HPDE6-E6E7 (cell line): ENCODE data around the gene ATP23.

Experiments
- DNase-seq: peaks from one replicate; pipeline ENCODE4 v3.0.0; 2011; ENCODE audit warnings: missing footprints; ENCODE audit errors: extremely low spot score

ATP23 gene

DNA sequence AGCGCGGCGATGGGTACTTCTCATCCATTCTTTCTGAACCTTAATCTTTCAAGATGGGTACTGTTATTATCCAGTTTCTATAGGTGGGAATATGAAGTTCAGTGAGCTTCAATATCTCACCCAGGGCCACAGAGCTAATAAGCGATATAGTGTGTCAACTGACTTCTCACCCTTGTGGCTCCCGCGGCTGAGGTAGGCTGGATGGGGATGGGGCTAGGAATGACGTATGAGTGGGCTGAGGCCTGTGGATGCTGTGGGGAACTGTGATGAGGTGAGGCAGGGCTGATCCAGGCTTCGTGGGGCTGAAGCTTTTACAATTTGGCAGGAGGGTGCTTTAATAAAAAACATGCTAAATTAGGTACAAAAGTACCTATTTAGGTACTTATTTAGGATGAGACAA lies 32.9 kb upstream of the ATP23 start:
- no peak for DNase-seq

DNA sequence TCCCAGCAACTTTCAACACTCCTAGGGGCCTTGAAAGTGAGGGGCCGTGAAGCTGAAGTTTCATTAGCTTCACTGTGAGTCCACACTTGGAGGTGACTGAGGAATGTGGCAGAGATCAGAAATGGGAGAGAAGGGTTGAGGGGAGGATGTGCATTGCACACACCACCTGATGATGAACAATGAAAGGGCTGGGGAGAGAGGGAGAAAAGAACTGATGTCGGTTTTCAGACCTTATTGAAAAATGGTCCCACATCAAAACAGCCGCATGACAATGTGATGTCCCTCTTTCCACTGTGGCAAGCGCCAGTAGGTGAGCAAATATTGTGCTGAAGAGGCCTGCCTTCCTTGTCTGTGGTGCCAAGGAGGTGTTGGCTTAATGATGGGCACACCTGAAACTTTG lies 32.3 kb upstream of the ATP23 start:
- no peak for DNase-seq

DNA sequence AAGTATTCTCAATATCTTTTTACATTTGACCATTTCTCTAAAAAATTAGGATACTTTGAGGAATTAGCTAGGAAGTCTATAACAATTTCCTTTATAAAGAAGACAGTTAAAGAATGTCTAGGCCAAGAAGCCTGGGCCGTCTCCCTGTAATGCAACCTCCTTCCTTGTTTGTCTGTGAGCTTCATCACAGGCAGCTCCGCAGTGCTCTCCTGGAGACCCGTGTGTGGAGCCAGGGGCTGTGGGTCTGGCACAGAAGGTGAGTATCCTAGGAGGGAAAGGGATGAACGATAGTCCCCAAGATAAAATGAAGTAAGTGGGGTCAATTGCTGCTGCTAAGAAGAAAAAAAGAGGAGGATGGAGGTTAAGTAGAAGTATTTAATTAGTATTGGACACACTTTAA lies 31.8 kb upstream of the ATP23 start:
- DNase-seq = no peak

GRCh38 chr12:57918147-57918546 lies 23.2 kb upstream of the ATP23 start:
- no peak for DNase-seq

DNA sequence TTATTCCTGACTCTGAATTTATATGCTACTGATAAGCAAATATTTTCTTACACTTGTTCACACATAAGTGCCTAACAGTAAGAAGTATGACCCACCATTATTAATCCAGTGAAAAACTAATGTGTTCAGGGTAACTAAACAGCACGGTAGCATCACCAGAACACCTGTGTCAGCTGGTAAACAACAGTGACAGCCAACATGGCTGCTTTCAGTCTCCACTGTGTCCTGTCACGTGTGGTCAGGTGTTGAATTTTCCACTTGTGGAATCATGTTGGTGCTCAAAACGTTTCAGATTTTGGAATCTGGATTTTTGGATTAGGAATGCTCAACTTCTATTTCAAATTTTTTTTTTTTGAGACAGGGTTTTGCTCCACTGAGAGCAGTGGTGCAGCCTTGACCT lies 14.3 kb upstream of the ATP23 start:
- no peak for DNase-seq

DNA sequence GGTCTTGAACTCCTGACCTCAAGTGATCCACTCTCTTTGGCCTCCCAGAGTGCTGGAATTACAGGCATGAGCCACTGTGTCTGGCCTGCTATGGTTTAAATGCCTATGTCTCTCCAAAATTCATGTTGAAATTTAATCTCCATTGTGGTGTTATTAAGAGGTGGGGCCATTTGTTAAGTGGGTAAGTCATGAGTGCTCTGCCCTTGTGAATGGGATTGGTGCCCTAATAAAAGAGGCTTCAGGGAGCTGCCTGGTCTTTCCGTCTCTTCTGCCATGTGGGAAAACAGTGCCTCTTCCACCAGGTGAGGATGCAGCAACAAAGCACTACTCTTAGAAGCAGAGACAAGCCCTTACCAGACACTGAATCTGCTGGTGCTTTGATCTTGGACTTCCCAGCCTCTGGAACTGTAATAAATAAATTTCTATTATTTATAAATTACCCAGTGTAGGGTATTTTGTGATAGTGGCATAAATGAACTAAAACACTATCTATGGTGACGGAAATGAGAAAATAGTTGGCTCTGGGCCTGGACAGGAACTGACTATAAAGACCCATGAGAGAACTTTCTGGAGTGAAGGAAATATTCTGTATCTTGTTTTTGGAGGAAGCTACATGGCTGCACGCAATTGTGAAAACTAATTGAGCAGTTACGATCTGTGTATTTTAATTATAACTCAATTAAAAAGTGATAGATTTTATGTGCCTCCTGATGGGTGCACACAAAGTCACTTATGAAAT lies 12.1 kb upstream of the ATP23 start:
- DNase-seq = no peak

DNA sequence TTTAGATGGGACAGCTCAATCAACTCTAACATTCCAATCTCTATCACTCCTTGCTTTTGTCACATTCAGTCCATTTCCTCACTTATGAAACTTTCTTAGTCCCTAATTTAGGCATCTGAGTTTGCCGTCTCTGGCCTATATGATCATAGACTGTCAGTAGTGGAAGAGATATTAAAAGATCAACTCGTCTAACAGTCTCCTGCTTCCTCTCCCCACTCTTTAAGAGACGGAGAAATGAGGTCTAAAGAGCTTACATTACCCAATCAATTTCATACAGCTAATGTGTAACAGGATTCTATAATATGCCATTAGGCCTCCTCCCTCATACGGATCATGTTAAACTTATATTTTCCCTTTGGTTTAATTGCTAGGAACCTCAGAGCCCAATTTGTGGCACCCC lies 6.5 kb upstream of the ATP23 start:
- no peak for DNase-seq

- DNase-seq = no peak
Measured at GRCh38 chr12:57935331-57935730, 6.0 kb upstream of the ATP23 start.

GRCh38 chr12:57935839-57936512 lies 5.4 kb upstream of the ATP23 start:
- peak; percentile 82 for DNase-seq

DNA sequence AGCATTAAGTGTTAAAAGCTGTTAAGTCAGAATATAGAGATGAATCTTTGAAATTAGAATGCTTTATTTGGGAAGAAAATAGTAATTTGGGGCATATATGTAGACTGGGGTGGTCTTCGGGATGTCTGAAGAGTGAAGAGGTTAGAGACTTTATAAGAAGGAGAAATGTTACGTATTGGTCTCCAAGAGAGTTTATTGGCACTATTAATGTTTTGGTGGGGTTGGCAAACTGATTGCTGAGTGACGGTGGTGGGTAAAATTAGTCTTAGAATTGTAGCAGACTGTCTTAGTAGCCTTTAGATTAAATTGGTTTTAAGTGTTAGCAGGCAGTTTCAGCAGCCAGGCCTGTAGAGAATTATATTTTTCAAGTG lies 4.9 kb upstream of the ATP23 start:
- DNase-seq = no peak

DNA sequence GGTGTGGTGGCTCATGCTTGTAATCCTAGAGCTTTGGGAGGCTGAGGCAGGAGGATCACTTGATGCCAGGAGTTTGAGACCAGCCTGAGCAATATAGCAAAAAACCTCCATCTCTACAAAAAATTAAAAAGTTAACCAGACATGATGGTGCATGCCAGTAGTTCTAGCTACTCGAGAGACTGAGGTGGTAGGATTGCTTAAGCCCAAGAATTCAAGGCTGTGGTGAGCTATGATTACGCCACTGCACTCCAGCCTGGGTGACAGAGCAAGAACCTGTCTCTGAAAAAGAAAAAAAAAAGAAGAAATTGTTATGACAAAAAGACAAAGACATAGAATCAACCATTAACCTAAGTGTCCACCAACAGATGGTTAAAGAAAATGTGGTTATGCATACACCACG lies 2.1 kb upstream of the ATP23 start:
- no peak for DNase-seq

- DNase-seq = no peak
Measured at GRCh38 chr12:57940052-57940914, 1.1 kb upstream of the ATP23 start.

GRCh38 chr12:57940915-57941164 lies 527 bp upstream of the ATP23 start:
- DNase-seq = no peak

DNA sequence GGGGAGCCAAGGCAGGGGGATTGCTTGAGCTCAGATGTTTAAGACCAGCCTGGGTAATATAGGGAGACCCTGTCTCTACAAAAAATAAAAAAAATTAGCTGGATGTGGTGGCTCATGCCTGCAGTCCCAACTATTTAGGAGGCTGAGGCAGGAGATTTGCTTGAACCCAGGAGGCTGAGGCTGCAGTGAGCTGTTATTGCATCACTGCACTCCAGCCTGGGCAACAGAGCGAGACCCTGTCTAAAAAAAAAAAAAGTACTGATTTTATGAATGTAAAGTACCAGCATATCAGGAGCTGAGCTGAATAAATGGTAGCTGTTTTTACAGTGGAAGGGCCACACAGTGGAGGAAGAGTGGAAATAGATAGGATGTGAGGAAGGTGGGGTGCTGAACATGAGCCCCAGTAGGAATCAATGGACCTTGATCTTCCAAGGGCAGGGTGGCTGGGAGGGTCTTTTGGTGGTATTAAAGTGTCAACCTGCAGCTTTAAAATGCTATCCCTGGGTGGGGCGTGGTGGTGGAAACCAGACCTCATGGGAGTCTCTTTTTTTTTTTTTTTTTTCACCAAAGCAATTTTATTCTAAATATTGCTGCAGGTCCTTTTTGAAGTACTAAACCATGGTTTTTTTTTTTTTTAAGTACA lies 2.2 kb downstream of the ATP23 start:
- no peak for DNase-seq

DNA sequence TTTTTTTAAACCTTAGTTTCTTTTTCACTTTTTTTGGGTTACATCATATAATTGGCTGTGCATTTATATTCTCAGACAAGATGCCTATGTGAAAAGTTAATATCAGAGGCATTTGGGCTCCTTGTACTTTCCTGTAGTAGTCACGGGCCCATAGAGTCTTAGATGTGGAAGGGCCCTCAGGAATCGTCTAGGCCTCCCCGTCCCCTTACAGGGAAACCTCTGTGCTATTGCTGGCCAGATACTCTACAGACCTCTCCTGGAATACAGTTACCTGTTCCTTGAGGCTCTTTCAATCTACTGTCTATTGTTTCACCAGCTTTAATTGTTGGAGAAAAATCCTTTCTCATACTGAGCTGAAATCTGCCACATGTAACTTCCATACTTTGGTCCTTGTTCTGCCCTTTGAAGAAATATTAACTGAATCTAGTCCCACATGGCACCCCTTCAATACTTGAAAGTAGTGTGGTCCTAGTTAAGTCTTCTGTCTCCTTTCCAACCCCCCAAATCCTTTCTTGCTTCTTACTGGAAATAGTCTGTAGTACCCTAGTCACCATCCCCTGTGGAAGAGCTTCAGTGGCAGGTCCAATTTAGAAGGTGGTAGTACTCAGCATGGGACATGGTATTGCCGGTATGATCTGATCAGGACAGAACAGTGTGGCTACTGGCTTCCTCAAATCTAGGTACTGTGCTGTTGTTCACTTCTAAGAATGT lies 3.1 kb downstream of the ATP23 start:
- DNase-seq = no peak

- DNase-seq = no peak
Measured at GRCh38 chr12:57952766-57953165, 11.4 kb downstream of the ATP23 start.

DNA sequence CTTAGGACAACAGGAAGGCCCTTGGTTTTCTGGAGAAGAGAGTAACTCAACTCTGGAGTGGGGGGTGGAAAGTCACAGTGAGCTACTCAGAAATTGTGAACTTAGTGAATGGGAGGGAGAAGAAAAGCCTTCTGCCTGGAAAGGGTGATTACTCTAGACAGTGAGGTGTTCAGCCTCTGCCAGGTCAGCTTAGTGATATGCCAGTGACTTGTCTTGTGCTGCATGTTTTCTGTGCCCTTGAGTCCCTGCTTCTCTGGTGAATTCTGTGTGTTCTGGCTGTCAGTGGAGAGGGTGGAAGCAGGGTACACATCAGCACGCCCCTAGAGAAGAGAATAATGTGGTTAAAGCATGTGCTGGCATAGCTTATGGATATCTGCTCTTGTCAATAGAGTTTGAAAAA lies 13.4 kb downstream of the ATP23 start:
- no peak for DNase-seq

DNA sequence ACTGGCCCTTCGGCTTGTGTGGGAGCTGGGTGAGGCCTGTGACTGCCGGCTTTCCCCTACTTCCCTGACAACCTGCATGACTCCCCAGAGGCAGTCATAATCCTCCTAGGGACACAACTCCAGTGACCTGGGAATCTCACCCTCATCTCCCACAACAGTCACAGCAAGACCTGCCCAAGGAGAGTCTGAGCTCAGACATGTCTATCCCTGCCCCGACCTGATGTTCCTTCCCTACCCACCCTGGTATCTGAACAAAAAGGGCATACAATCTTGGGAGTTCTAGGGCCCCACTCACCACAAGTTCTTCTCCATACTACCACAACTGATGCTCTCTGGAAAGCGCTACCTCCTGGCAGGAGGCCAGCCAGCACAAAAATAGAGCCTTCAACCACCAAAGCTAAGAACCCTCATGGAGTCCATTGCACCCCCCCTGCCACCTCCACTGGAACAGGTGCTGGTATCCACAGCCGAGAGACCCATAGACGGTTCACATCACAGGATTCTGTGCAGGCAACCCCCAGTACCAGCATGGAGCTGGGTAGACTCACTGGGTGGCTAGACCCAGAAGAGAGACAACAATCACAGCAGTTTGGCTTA lies 16.8 kb downstream of the ATP23 start:
- DNase-seq = no peak

DNA sequence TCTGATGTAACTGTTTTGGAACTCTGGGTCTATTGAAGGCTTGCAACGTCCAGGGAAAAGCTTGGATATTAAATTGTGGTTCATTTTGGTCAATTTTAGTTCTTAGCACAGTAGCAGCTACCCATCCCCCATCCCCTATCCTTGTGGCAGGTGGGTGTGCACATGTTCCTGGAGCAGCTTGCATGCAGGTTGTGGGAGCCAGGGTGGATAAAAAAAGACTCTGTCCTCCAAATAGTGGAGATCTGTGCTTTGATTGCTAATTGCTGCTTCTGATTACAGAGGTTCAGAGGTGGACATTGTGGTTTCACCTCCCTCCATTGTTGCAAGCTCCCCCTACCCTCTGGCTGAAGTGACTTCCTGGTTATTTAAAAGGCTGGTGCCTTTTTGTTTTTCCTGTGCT lies 23.1 kb downstream of the ATP23 start:
- no peak for DNase-seq

DNA sequence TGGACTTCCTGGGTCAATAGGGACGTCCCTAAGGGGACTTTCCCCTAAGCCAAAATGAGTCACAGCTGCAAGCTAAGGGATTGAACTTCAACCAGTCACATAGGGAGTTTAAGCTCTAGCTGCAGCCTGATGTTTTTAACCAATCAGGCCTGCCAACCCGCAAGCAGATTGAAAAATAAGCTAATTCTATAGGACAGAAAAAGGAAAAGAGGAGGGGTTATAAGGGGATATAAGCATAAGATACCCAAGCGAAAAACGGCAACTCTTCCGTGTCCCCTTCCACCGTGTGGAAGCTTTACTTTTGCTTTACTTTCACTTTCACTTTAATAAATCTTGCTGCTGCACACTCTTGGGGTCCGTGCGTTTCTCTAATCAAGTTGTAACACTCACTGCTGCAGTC lies 24.4 kb downstream of the ATP23 start:
- no peak for DNase-seq

GRCh38 chr12:57966536-57966935 lies 25.2 kb downstream of the ATP23 start:
- no peak for DNase-seq
